Spleen (tissue), 7 donors: ENCODE results near the gene C14orf93.
A peak's percentile ranks its signal among the peaks of the same experiment; 100 is the strongest.

ENCODE experiments used
- CTCF ChIP-seq, 11 experiments: fragments of 200-600 bp in 7 of 11; fragments of 450-650 bp in 4 of 11; sonication (generic) in 4 of 11; IDR thresholded peaks in 8 of 11; conservative IDR thresholded peaks in 3 of 11; 1 replicate in 7 of 11; 2 replicates in 4 of 11; pipeline versions ENCODE4 v1.4.0 to v1.8.0; 2016 to 2021; ENCODE audit warnings: antibody characterized with exemption in 11 of 11, inconsistent platforms in 4 of 11, mild to moderate bottlenecking in 1 of 11
- POLR2A ChIP-seq, 3 donors: fragments of 450-650 bp; IDR thresholded peaks; one replicate each; pipeline ENCODE4 v1.5.1; 2017; ENCODE audit warnings: antibody characterized with exemption in 3 of 3, mild to moderate bottlenecking in 1 of 3
- POLR2AphosphoS5 ChIP-seq, 3 donors: sonication (generic); formaldehyde crosslinking; IDR thresholded peaks; one replicate each; pipeline ENCODE4 v1.5.1; 2017; ENCODE audit warnings: antibody characterized with exemption in 3 of 3
- donor health status: DM: no; HTN: no; CAD: no; lungs with moderate emphysema.
- donor health status: DM: no; HTN: no; CAD: no.
- donor health status: DM: no; HTN: no; CAD: no.

- TF ChIP-seq POLR2A (IDR thresholded peaks at IDR 0.05) (no peak), CTCF (IDR thresholded peaks at IDR 0.05 in 8 of 11, conservative IDR thresholded peaks at IDR 0.05 in 3 of 11) (peak in 2 of 11 experiments; percentile 10 to 22), POLR2AphosphoS5 (IDR thresholded peaks at IDR 0.05) (no peak)
Observed at GRCh38 chr14:23035303-23036144, 25.6 kb upstream of the C14orf93 start.
